Right atrium auricular region (tissue), 2 donors: ENCODE measurements around the gene ZNF554. TPM values are rescaled to one million over a fixed set of nuclear protein-coding genes. Genes with fewer than 3 reads are reported as not detected.

Experiments used
- DNase-seq: peaks from one replicate; pipeline ENCODE4 v3.0.0-alpha.2; 2019; ENCODE audit warnings: low spot score
- H3K27ac ChIP-seq, 2 donors: fragments of 200-600 bp; sonication (generic); 1 replicate in 1 of 2; 2 replicates in 1 of 2; pipeline ENCODE4 v1.5.1; 2016 to 2019
- H3K27me3 ChIP-seq, 2 donors: fragments of 200-600 bp; sonication (generic); one replicate each; pipeline versions ENCODE4 v1.5.1 to v1.6.0; 2017 to 2019
- H3K36me3 ChIP-seq: fragments of 200-600 bp; sonication (generic); one replicate; pipeline ENCODE4 v1.5.1; 2016
- H3K4me1 ChIP-seq, 2 donors: fragments of 200-600 bp; sonication (generic); one replicate each; pipeline versions ENCODE4 v1.5.1 to v1.6.0; 2017 to 2019
- H3K4me3 ChIP-seq, 2 donors: fragments of 200-600 bp; sonication (generic); 1 replicate in 1 of 2; 2 replicates in 1 of 2; pipeline ENCODE4 v1.5.1; 2017 to 2019; ENCODE audit warnings: mild to moderate bottlenecking in 1 of 2, moderate library complexity in 1 of 2
- H3K9me3 ChIP-seq, 2 donors: fragments of 200-600 bp; sonication (generic); one replicate each; pipeline ENCODE4 v1.5.1; 2019
- CTCF ChIP-seq, 2 donors: fragments of 200-600 bp; sonication (generic); IDR thresholded peaks; one replicate each; pipeline ENCODE4 v1.5.1; 2019; ENCODE audit warnings: antibody characterized with exemption in 2 of 2
- total RNA-seq, 2 donors: library from RNA; depleted of rRNA; stranded (reverse); fragments of >200 nt; gene quantifications; one replicate each; pipeline ENCODE4 v1.1.0, GENCODE V29; 2016

Gene ZNF554
- total RNA-seq, 2 donors from 2014 or later: 3.5 to 6.0 TPM

GRCh38 chr19:2840794-2841791 is 21.4 kb downstream of the ZNF554 start, which contains the start of gene ZNF555:
Gene ZNF555 (plus strand): TSS chr19:2841475. CDS start chr19:2841573, 98 bp downstream.
- no peaks in the 10 kb centered on the region for H3K27me3 ChIP-seq
- peak; percentile 44 to 76 for TF ChIP-seq CTCF (IDR thresholded peaks at IDR 0.05)
- H3K4me1 ChIP-seq: peaks cover 0 to 16% of the 10 kb centered on the region in 2 donors
- peak within 1 kb of the TSS; percentile 93 to 96 for H3K27ac ChIP-seq
- peaks cover 8% of the 10 kb centered on the region for H3K36me3 ChIP-seq
- H3K9me3 ChIP-seq: peaks cover 0 to 27% of the 10 kb centered on the region in 2 donors
- peak; percentile 100 for DNase-seq
- peak within 1 kb of the TSS; percentile 72 to 83 for H3K4me3 ChIP-seq

GRCh38 chr19:2841855-2842574 is 22.3 kb downstream of the ZNF554 start:
- peak overlapping the region; percentile 72 to 83 for H3K4me3 ChIP-seq
- DNase-seq: no peak
- no peak for TF ChIP-seq CTCF (IDR thresholded peaks at IDR 0.05)
- peaks cover 7% of the 10 kb centered on the region for H3K36me3 ChIP-seq
- H3K9me3 ChIP-seq: peaks cover 0 to 18% of the 10 kb centered on the region in 2 donors
- no peaks in the 10 kb centered on the region for H3K27me3 ChIP-seq
- peak overlapping the region; percentile 93 to 96 for H3K27ac ChIP-seq
- H3K4me1 ChIP-seq: peaks cover 0 to 19% of the 10 kb centered on the region in 2 donors

- no peaks in the 10 kb centered on the region for H3K27me3 ChIP-seq
- H3K9me3 ChIP-seq: peaks cover 0 to 22% of the 10 kb centered on the region in 2 donors
Observed at GRCh38 chr19:2845107-2845506, 25.4 kb downstream of the ZNF554 start.

GRCh38 chr19:2846180-2846894 is 26.7 kb downstream of the ZNF554 start:
- peaks cover 17% of the 10 kb centered on the region for H3K36me3 ChIP-seq
- H3K4me1 ChIP-seq: peaks cover 0 to 19% of the 10 kb centered on the region in 2 donors
- no peak overlapping the region for H3K4me3 ChIP-seq
- no peak for DNase-seq
- no peak overlapping the region for H3K27ac ChIP-seq
- H3K27me3 ChIP-seq: no peaks in the 10 kb centered on the region
- peaks cover 0 to 34% of the 10 kb centered on the region in 2 donors for H3K9me3 ChIP-seq
- TF ChIP-seq CTCF (IDR thresholded peaks at IDR 0.05): no peak

More at GRCh38 chr19:2845107-2845506, 25.4 kb downstream of the ZNF554 start:
- no peak overlapping the region for H3K4me3 ChIP-seq
- H3K36me3 ChIP-seq: peaks cover 7% of the 10 kb centered on the region
- TF ChIP-seq CTCF (IDR thresholded peaks at IDR 0.05): no peak
- DNase-seq: no peak
- H3K27ac ChIP-seq: no peak overlapping the region
- peaks cover 0 to 19% of the 10 kb centered on the region in 2 donors for H3K4me1 ChIP-seq

GRCh38 chr19:2847507-2847906 is 27.8 kb downstream of the ZNF554 start:
- Histone ChIP-seq H3K27me3 (no peaks in the 10 kb centered on the region), H3K4me1 (peaks cover 0 to 13% of the 10 kb centered on the region in 2 donors), H3K9me3 (peaks cover 11 to 46% of the 10 kb centered on the region in 2 donors), H3K36me3 (peaks cover 29% of the 10 kb centered on the region), H3K27ac (no peak overlapping the region), H3K4me3 (no peak overlapping the region)
- no peak for DNase-seq
- TF ChIP-seq CTCF (IDR thresholded peaks at IDR 0.05): no peak
